Forelimb muscle (tissue), 1 donor: ENCODE results near the gene PRIMA1. TPM values are rescaled to one million over a fixed set of nuclear protein-coding genes. Genes with fewer than 3 reads are reported as not detected.

Source experiments
- DNase-seq: peaks from one replicate; pipeline ENCODE4 v3.0.0-alpha.2; 2013; ENCODE audit warnings: low read depth
- polyA plus RNA-seq: library from polyadenylated mRNA; unstranded; fragments of 120-200 nt; gene quantifications from one replicate; pipeline ENCODE4 v1.2.1, GENCODE V29; 2013; ENCODE audit not compliant: insufficient read length

PRIMA1 gene
- polyA plus RNA-seq, 1 donor, result 3.5 TPM

- no peak for DNase-seq
Observed at GRCh38 chr14:93797071-93797470, 8.8 kb upstream of the PRIMA1 start.

- DNase-seq, result no peak
Observed at GRCh38 chr14:93794756-93795155, 6.5 kb upstream of the PRIMA1 start.

- no peak for DNase-seq
Observed at GRCh38 chr14:93793555-93794324, 5.5 kb upstream of the PRIMA1 start.

GRCh38 chr14:93792391-93792790, 4.1 kb upstream of the PRIMA1 start:
- DNase-seq, result no peak

- DNase-seq, result no peak
Observed at GRCh38 chr14:93790966-93791365, 2.7 kb upstream of the PRIMA1 start.

GRCh38 chr14:93789228-93790130, 1.2 kb upstream of the PRIMA1 start:
- no peak for DNase-seq

GRCh38 chr14:93788543-93789227, 400 bp upstream of the PRIMA1 start:
- no peak for DNase-seq

- no peak for DNase-seq
Observed at GRCh38 chr14:93787465-93788292, 606 bp downstream of the PRIMA1 start.

GRCh38 chr14:93785423-93785822, 2.9 kb downstream of the PRIMA1 start:
- DNase-seq, result no peak

- no peak for DNase-seq
Observed at GRCh38 chr14:93784878-93785277, 3.4 kb downstream of the PRIMA1 start.

GRCh38 chr14:93780813-93781400, 7.4 kb downstream of the PRIMA1 start:
- DNase-seq, result no peak

- no peak for DNase-seq
Observed at GRCh38 chr14:93778856-93779629, 9.2 kb downstream of the PRIMA1 start.

GRCh38 chr14:93778453-93778852, 9.8 kb downstream of the PRIMA1 start:
- no peak for DNase-seq

GRCh38 chr14:93775744-93776143, 12.5 kb downstream of the PRIMA1 start:
- DNase-seq, result no peak

- no peak for DNase-seq
Observed at GRCh38 chr14:93775158-93775557, 13.1 kb downstream of the PRIMA1 start.

- no peak for DNase-seq
Observed at GRCh38 chr14:93772263-93772662, 16.0 kb downstream of the PRIMA1 start.

- no peak for DNase-seq
Observed at GRCh38 chr14:93765970-93766369, 22.3 kb downstream of the PRIMA1 start.

- no peak for DNase-seq
Observed at GRCh38 chr14:93765155-93765554, 23.1 kb downstream of the PRIMA1 start.

- no peak for DNase-seq
Observed at GRCh38 chr14:93764211-93764659, 24.1 kb downstream of the PRIMA1 start.

GRCh38 chr14:93759719-93760307, 28.5 kb downstream of the PRIMA1 start:
- no peak for DNase-seq
